Heart right ventricle (tissue), 16 donors: ENCODE measurements around the gene CCDC97. TPM values are rescaled to one million over a fixed set of nuclear protein-coding genes. Genes with fewer than 3 reads are reported as not detected.

Source experiments
- ATAC-seq, 8 donors: fragments of 200-7000 bp; cut with Tn5 transposase; one replicate each; pipeline ENCODE4 v1.9.1; 2020; ENCODE audit warnings: mild to moderate bottlenecking in 8 of 8, moderate library complexity in 8 of 8, moderate number of reproducible peaks in 1 of 8
- DNase-seq, 2 donors: peaks; one replicate each; pipeline ENCODE4 v3.0.0-alpha.2; 2020
- H3K27ac ChIP-seq, 10 donors: fragments of 200-600 bp; sonication (generic) in 2 of 10; one replicate each; pipeline versions ENCODE4 v1.5.0 to v1.8.0; 2020 to 2022; ENCODE audit warnings: mild to moderate bottlenecking in 3 of 10
- H3K27me3 ChIP-seq, 7 donors: fragments of 200-600 bp; one replicate each; pipeline ENCODE4 v1.8.0; 2021 to 2022; ENCODE audit warnings: mild to moderate bottlenecking in 2 of 7
- H3K36me3 ChIP-seq, 9 donors: fragments of 200-600 bp; sonication (generic) in 1 of 9; one replicate each; pipeline versions ENCODE4 v1.5.0 to v1.8.0; 2020 to 2022; ENCODE audit warnings: mild to moderate bottlenecking in 2 of 9
- H3K4me1 ChIP-seq, 9 donors: fragments of 200-600 bp; sonication (generic) in 1 of 9; one replicate each; pipeline versions ENCODE4 v1.5.0 to v1.8.0; 2020 to 2022; ENCODE audit warnings: mild to moderate bottlenecking in 4 of 9
- H3K4me3 ChIP-seq, 10 donors: fragments of 200-600 bp; sonication (generic) in 2 of 10; one replicate each; pipeline versions ENCODE4 v1.5.0 to v1.8.0; 2020 to 2022; ENCODE audit warnings: mild to moderate bottlenecking in 7 of 10, moderate library complexity in 2 of 10
- H3K9me3 ChIP-seq, 11 donors: fragments of 200-600 bp in 10 of 11; sonication (generic) in 2 of 11; one replicate each; pipeline versions ENCODE4 v1.5.0 to v1.8.0; 2013 to 2022; ENCODE audit warnings: mild to moderate bottlenecking in 2 of 11, control low read depth in 1 of 11, moderate library complexity in 1 of 11
- CTCF ChIP-seq, 9 donors: fragments of 200-600 bp; sonication (generic) in 2 of 9; IDR thresholded peaks; one replicate each; pipeline versions ENCODE4 v1.5.0 to v1.8.0; 2021 to 2022; ENCODE audit warnings: antibody characterized with exemption in 9 of 9, mild to moderate bottlenecking in 5 of 9, moderate library complexity in 1 of 9
- WGBS, 2 donors: extraction: QIAGEN DNeasy Blood & Tissue Kit; methylation state at CpG; one replicate each; pipeline ENCODE4 v1.1.7; 2013; ENCODE audit warnings: inconsistent platforms in 1 of 2; 5-methylcytosine and 5-hydroxymethylcytosine counted together
- intact Hi-C, 10 donors: fragments of 100-400 bp; cut with DNase I; formaldehyde crosslinking; loops; one replicate each; pipeline versions ENCODE4 v1.11.1 to v1.14.2; 2022
- polyA plus RNA-seq, 2 donors: library from polyadenylated mRNA; stranded (reverse); fragments of 200-250 nt; gene quantifications; one replicate each; pipeline ENCODE4 v1.2.3, GENCODE V29; 2013
- total RNA-seq, 10 donors: library from RNA; stranded (reverse); fragmentation: NEBNext Ultra II Directional in 3 of 10; extraction: Animal tissue kit (Norgen Biotek cat#: 25700) in 3 of 10; gene quantifications; one replicate each; pipeline versions ENCODE4 v1.2.1 to v1.2.4, GENCODE V29; 2021 to 2023
- donor health status: Arrhythmogenic right ventricular cardiomyopathy.
- donor health status: ischemic (EF 13 %, LVEDD 7.1; RV severe dilation, severe dysfunction).
- donor health status: healthy with polysubstance abuse.
- donor health status: DM: no; HTN: yes; CAD: no.
- donor health status: DM: no; HTN: no; CAD: no.
- donor health status: ischemic (EF 25% LVEDD 6.9; RV normal size, moderate dysfunction).
- donor health status: ischemic (EF 25% LVEDD 5.7; RV mildly dilated, moderate dysfunction).
- donor health status: healthy.
- donor health status: DM: yes; HTN: yes; CAD: no.
- donor health status: Ischemic cardiomyopathy.
- donor health status: ischemic (EF 35%, LVEDD 5.7; RV mildly dilated, moderate dysfunction).
- donor health status: nonischemic (EF 11% LVEDD 7.7; RV severe dilation, severe dysfunction).
- donor health status: DM: yes; HTN: yes; CAD: no.
- donor health status: PGD.
- donor health status: ischemic (EF 29% LVEDD 5.4; RV normal size, mild dysfunction).
- donor health status: nonischemic (EF 23%, LVEDD 6.1; RV moderate dilation, normal function).

Gene CCDC97
- total and polyA plus RNA-seq, 12 donors = 11.3 to 19.2 (median 16.1) TPM

DNA sequence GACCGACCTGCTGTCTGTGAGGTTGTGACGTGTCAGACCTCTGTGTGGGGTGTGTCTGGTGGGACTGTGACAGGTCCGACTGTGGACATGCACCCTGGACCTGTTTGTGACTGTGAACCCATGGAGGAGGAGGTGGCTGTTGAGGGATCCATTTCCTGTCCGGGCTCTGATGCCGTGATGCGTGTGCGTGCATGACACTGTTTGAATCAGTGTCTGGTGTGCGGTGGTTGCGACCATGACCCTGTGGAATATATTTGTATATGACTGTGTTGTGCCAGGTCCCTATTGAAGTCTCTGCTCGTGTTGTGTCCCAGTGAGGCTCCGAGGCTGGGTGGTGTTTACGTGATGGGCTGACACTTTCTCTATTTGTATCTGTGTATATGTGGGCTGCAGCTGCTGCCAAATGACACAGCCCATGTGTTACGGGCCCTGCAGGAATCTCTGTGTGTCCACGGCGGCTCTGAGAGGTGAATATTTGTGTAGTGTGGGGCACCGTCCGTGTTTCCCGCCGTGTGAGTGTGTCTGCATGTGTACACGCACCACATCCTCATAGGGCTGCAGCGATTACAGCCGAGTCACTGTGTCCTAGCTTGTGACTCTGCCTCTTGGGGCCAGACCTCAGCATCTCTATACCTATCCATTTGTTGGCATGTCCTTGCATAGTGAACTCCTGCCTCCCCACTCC is 18.3 kb downstream of the CCDC97 start:
- Histone ChIP-seq H3K4me3 (peak overlapping the region in 7 of 10 donors; percentile 21 to 49 (median 41)), H3K27me3 (no peaks in the 10 kb centered on the region), H3K4me1 (peaks cover 35 to 81% (median 56%) of the 10 kb centered on the region in 9 donors), H3K36me3 (peaks cover 0 to 52% (median 0%) of the 10 kb centered on the region in 9 donors), H3K9me3 (no peaks in the 10 kb centered on the region), H3K27ac (peak overlapping the region; percentile 67 to 96 (median 88))
- no peak for TF ChIP-seq CTCF (IDR thresholded peaks at IDR 0.05)
- 55 to 63% methylated on average over 22 of the region's 22 CpGs for WGBS, 2 donors
- intact Hi-C loops = loop anchor here in 3 of 10 donors (10.0 kb wide), 3 partner anchors 107 to 247 kb away; partner anchors contain the start of genes CEACAM21 (in 1 of the 3) and DMAC2 (in 1 of the 3)
- DNase-seq (no peak), ATAC-seq (no peak)

DNA sequence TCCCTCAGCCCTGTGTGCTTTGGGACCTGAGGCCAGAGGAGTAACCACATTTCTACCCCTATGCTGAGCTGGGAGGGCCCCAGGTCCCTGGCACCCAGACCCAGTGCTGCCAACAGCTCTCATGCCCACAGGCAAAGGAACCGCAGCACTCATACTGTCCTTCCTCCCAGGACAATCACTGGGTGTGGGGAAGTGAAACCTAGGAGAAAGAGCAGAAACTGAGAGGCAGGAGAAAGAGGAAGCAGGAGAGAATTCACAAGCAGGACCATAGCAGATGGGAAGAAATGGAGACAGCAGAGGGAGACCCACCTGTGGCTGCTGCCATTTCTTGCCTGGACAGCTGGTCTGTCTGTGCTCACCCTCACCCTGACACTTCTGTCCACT is 18.9 kb downstream of the CCDC97 start:
- Histone ChIP-seq H3K4me1 (peaks cover 30 to 78% (median 51%) of the 10 kb centered on the region in 9 donors), H3K36me3 (peaks cover 0 to 57% (median 0%) of the 10 kb centered on the region in 9 donors)

DNA sequence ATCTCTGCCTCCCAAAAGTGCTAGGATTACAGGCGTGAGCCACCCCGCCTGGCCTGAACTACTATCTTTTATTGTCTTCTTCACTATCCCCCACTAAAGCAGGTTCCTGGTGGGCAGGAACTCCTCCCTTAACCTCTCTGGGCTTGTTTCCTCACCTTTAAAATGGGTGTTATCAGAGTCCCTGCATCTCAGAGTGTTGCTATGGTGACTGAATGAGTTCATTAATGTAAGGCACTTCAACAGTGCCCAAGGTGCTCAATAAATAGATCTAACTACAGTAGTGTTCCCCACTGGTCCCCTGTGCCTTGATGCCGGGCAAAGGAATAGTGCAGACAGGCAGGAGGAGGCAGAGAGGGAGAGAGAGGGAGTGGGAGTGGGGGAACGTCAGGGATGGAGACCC is 20.5 kb downstream of the CCDC97 start:
- WGBS, 2 donors = 84 to 86% methylated on average over 4 of the region's 4 CpGs
- intact Hi-C loops = no loop called here
- Histone ChIP-seq H3K36me3 (peaks cover 0 to 66% (median 0%) of the 10 kb centered on the region in 9 donors), H3K27ac (no peak overlapping the region), H3K27me3 (no peaks in the 10 kb centered on the region), H3K4me3 (no peak overlapping the region), H3K4me1 (peaks cover 21 to 76% (median 40%) of the 10 kb centered on the region in 9 donors), H3K9me3 (no peaks in the 10 kb centered on the region)
- ATAC-seq = no peak
- no peak for TF ChIP-seq CTCF (IDR thresholded peaks at IDR 0.05)
- no peak for DNase-seq

More for the DNA sequence above, 18.9 kb downstream of the CCDC97 start:
- DNase-seq (no peak), ATAC-seq (no peak)
- TF ChIP-seq CTCF (IDR thresholded peaks at IDR 0.05) = no peak
- H3K27ac ChIP-seq = peak overlapping the region in 8 of 10 donors; percentile 82 to 96 (median 90)
- no peaks in the 10 kb centered on the region for H3K27me3 ChIP-seq
- H3K9me3 ChIP-seq = no peaks in the 10 kb centered on the region
- intact Hi-C loops = loop anchor here in 3 of 10 donors (10.0 kb wide), 3 partner anchors 106 to 246 kb away; partner anchors contain the start of genes CEACAM21 (in 1 of the 3) and DMAC2 (in 1 of the 3)
- peak overlapping the region in 1 of 10 donors; percentile 40 for H3K4me3 ChIP-seq
- 73 to 74% methylated on average over 1 of the region's 1 CpG for WGBS, 2 donors

- TF ChIP-seq CTCF (IDR thresholded peaks at IDR 0.05) = no peak
- H3K36me3 ChIP-seq = peaks cover 0 to 72% (median 0%) of the 10 kb centered on the region in 9 donors
- ATAC-seq = no peak
- no peaks in the 10 kb centered on the region for H3K27me3 ChIP-seq
- no peak overlapping the region for H3K4me3 ChIP-seq
- peaks cover 16 to 76% (median 39%) of the 10 kb centered on the region in 9 donors for H3K4me1 ChIP-seq
- intact Hi-C loops = no loop called here
- H3K27ac ChIP-seq = no peak overlapping the region
- no peaks in the 10 kb centered on the region for H3K9me3 ChIP-seq
- 60 to 71% methylated on average over 32 to 47 of the region's 47 CpGs for WGBS, 2 donors
- DNase-seq = no peak
Observed at GRCh38 chr19:41330946-41331678, 21.1 kb downstream of the CCDC97 start.
